ENCODE data around the gene DDX11.
"Not testable (repeated sequence)": the region's sequence is repeated elsewhere in the genome, so short reads cannot be mapped to it uniquely, and the experiment has no call there.

DNA sequence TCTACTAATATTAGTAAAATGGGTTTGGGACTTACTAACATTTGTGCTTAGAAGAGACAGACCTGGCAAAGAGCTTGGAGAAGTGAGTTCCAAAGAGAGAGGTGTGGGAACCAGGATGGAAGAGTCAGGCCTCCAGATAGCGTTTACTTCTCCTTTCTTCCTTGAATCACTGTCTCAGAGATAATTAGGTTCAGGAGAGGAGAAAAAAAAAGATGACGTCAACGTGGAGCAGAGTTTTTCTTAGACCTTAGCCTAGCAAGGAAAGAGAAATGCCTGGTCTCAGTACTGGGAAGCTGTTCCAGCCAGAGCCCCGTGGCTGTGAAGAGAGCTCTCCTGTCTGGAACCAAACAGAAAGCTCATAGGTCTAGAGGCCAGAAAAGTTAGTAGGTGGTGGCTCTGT, 3.4 kb downstream of the DDX11 start:
- TF ChIP-seq, protein P1, sequence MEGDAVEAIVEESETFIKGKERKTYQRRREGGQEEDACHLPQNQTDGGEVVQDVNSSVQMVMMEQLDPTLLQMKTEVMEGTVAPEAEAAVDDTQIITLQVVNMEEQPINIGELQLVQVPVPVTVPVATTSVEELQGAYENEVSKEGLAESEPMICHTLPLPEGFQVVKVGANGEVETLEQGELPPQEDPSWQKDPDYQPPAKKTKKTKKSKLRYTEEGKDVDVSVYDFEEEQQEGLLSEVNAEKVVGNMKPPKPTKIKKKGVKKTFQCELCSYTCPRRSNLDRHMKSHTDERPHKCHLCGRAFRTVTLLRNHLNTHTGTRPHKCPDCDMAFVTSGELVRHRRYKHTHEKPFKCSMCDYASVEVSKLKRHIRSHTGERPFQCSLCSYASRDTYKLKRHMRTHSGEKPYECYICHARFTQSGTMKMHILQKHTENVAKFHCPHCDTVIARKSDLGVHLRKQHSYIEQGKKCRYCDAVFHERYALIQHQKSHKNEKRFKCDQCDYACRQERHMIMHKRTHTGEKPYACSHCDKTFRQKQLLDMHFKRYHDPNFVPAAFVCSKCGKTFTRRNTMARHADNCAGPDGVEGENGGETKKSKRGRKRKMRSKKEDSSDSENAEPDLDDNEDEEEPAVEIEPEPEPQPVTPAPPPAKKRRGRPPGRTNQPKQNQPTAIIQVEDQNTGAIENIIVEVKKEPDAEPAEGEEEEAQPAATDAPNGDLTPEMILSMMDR (conservative IDR thresholded peaks at IDR 0.05), result not testable (repeated sequence)
- TF ChIP-seq EZH2 (IDR thresholded peaks at IDR 0.05; ENCODE audit: low read depth), result not testable (repeated sequence)
